ENCODE results near the gene AFF2. TPM values are rescaled to one million over a fixed set of nuclear protein-coding genes. Genes with fewer than 3 reads are reported as not detected.

Gene AFF2
- total and polyA plus RNA-seq, 4 donors = 1.2 to 13.0 (median 3.9) TPM

DNA sequence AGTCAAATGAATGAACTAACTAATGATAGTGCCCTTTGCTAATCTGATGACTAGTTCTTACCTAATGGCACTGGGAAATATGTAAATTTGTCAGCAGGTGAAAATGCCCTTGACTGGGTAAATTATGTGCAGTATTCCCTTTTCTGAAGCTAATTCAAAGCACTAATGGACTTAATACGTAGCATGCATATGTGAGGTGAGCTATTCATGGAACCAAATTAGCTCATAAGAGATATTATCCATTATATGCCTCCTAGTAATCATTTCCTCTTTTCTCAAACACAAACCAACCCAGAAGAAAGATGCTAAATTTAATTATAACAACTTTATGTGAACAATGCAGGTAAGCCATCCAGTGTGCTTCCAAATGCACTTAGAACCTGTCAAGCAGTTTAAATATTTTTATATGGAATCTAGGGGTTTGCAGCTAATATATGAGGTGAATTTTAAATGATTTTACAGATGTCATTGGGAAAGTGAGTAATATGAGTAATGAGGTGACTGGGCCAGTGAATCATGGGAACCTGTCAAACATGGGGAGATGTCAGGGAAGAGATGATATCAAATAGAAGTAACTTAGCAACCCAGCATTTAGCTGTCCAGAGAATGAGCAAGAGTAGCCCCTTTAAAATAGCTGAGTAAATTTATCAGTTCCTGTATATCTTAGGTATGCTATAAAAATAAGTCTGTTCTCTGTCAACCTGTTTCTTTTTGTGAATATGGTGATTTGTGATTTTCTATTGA lies 315.0 kb downstream of the AFF2 start:
- TF ChIP-seq, protein P1, sequence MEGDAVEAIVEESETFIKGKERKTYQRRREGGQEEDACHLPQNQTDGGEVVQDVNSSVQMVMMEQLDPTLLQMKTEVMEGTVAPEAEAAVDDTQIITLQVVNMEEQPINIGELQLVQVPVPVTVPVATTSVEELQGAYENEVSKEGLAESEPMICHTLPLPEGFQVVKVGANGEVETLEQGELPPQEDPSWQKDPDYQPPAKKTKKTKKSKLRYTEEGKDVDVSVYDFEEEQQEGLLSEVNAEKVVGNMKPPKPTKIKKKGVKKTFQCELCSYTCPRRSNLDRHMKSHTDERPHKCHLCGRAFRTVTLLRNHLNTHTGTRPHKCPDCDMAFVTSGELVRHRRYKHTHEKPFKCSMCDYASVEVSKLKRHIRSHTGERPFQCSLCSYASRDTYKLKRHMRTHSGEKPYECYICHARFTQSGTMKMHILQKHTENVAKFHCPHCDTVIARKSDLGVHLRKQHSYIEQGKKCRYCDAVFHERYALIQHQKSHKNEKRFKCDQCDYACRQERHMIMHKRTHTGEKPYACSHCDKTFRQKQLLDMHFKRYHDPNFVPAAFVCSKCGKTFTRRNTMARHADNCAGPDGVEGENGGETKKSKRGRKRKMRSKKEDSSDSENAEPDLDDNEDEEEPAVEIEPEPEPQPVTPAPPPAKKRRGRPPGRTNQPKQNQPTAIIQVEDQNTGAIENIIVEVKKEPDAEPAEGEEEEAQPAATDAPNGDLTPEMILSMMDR (IDR thresholded peaks at IDR 0.05; ENCODE audit: control extremely low read depth, extremely low read depth) = no peak
- DNase-seq (no peak), ATAC-seq (ENCODE audit: insufficient read depth, low FRiP score) (no peak)
- Histone ChIP-seq H3K36me3 (ENCODE audit: control insufficient read depth in 4 of 4, insufficient read depth in 4 of 4, low read length in 4 of 4) (no peaks in the 10 kb centered on the region), H3K4me3 (no peak overlapping the region), H3K4me1 (ENCODE audit: control insufficient read depth in 5 of 5, insufficient read depth in 5 of 5, low read length in 5 of 5) (no peaks in the 10 kb centered on the region), H3K9ac (ENCODE audit: insufficient read depth in 1 of 2, low read length in 2 of 2) (no peak overlapping the region), H3K27ac (ENCODE audit: low read depth in 1 of 2, low read length in 1 of 2) (no peak overlapping the region), H3K9me3 (ENCODE audit: control insufficient read depth in 4 of 4, insufficient read depth in 3 of 4, low read length in 3 of 4) (peaks cover 0 to 3% (median 0%) of the 10 kb centered on the region in 4 donors), H3K27me3 (ENCODE audit: control insufficient read depth in 3 of 3, insufficient read depth in 3 of 3, low read length in 2 of 3) (peaks cover 0 to 4% (median 0%) of the 10 kb centered on the region in 3 donors)
- 70 to 90% methylated on average over 1 of the region's 1 CpG for WGBS, 2 donors

DNA sequence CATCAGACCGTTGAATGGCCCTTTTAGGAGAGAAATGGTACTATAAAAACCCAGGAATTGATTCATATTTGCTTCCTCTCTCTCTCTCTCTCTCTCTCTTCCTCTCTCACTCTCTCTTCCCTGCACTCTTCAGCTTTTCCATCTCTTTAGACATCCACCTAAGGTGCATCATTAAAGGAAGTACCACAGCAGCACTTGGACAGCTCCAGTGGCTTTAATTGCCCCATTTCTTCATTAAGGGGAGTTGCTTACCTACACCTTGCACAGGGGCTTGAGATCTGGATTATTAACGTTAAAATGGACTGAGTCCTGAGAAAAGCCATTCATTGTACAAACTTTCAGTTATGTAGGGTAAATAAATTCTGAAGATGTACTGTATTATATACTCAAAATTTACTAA lies 323.6 kb downstream of the AFF2 start:
- no peak for ATAC-seq (ENCODE audit: insufficient read depth, low FRiP score)
- Histone ChIP-seq H3K9me3 (ENCODE audit: control insufficient read depth in 4 of 4, insufficient read depth in 3 of 4, low read length in 3 of 4) (peaks cover 0 to 3% (median 0%) of the 10 kb centered on the region in 4 donors), H3K9ac (ENCODE audit: insufficient read depth in 1 of 2, low read length in 2 of 2) (no peak overlapping the region), H3K4me3 (no peak overlapping the region), H3K36me3 (ENCODE audit: control insufficient read depth in 4 of 4, insufficient read depth in 4 of 4, low read length in 4 of 4) (no peaks in the 10 kb centered on the region), H3K4me1 (ENCODE audit: control insufficient read depth in 5 of 5, insufficient read depth in 5 of 5, low read length in 5 of 5) (no peaks in the 10 kb centered on the region), H3K27me3 (ENCODE audit: control insufficient read depth in 3 of 3, insufficient read depth in 3 of 3, low read length in 2 of 3) (no peaks in the 10 kb centered on the region), H3K27ac (ENCODE audit: low read depth in 1 of 2, low read length in 1 of 2) (no peak overlapping the region)
- DNase-seq = no peak
- 50 to 90% methylated on average over 2 of the region's 2 CpGs for WGBS, 2 donors
- TF ChIP-seq, protein P1 (IDR thresholded peaks at IDR 0.05; ENCODE audit: control extremely low read depth, extremely low read depth) = no peak

DNA sequence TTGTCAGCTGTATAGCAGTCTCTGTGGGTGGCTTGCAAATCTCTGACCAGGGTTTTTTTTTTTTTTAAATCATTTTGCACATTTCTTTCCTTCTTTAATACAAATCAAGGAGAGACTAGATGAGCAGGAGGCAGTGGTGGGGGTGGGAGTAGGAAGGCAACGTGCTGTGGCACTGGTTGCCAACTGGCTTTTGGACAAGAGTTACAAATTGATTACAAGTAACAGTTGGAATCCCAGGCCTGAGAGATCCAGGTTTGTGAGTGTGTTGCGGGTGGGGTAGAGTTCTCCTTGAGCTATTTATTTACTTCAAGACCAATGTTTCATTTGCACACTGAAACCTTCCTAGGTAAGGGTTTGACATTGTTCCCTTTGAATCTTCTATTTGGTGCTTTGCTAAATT lies 325.3 kb downstream of the AFF2 start:
- no peak overlapping the region for H3K4me3 ChIP-seq
- DNase-seq = no peak
- no peaks in the 10 kb centered on the region for H3K36me3 ChIP-seq (ENCODE audit: control insufficient read depth in 4 of 4, insufficient read depth in 4 of 4, low read length in 4 of 4)
- TF ChIP-seq, protein P1 (IDR thresholded peaks at IDR 0.05; ENCODE audit: control extremely low read depth, extremely low read depth) = no peak
- no peak for ATAC-seq (ENCODE audit: insufficient read depth, low FRiP score)
- 53 to 82% methylated on average over 2 of the region's 2 CpGs for WGBS, 2 donors
- peaks cover 0 to 7% (median 0%) of the 10 kb centered on the region in 4 donors for H3K9me3 ChIP-seq (ENCODE audit: control insufficient read depth in 4 of 4, insufficient read depth in 3 of 4, low read length in 3 of 4)
- H3K9ac ChIP-seq (ENCODE audit: insufficient read depth in 1 of 2, low read length in 2 of 2) = no peak overlapping the region
- H3K27me3 ChIP-seq (ENCODE audit: control insufficient read depth in 3 of 3, insufficient read depth in 3 of 3, low read length in 2 of 3) = no peaks in the 10 kb centered on the region
- H3K27ac ChIP-seq (ENCODE audit: low read depth in 1 of 2, low read length in 1 of 2) = no peak overlapping the region
- H3K4me1 ChIP-seq (ENCODE audit: control insufficient read depth in 5 of 5, insufficient read depth in 5 of 5, low read length in 5 of 5) = no peaks in the 10 kb centered on the region
